Ammon's horn (tissue), 1 donor: Measurements from ENCODE around the gene UHMK1.
"Not testable (repeated sequence)": the region's sequence is repeated elsewhere in the genome, so short reads cannot be mapped to it uniquely, and the experiment has no call there.

Experiments used
- DNase-seq: peaks from one replicate; pipeline ENCODE4 v3.0.0-alpha.2; 2016; ENCODE audit warnings: low spot score

The UHMK1 gene

DNA sequence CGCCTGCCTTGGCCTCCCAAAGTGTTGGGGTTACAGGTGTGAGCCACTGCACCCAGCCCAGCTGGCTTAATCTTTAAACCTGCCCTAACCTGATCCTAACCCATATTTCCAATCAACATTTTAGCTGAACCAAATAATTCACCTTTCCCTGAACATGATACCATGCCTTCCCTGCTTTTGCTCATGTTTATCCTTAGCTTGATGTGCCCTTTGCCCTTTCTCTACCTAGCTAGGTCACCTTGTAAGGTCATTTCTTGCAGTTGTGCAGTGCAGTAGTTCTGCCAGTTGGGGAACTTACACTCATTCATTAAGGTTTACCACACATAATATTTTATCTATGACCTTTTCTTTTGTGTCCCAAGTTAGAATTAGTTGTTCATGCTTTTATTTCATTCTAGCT, 69.3 kb downstream of the UHMK1 start:
- no peak for DNase-seq

DNA sequence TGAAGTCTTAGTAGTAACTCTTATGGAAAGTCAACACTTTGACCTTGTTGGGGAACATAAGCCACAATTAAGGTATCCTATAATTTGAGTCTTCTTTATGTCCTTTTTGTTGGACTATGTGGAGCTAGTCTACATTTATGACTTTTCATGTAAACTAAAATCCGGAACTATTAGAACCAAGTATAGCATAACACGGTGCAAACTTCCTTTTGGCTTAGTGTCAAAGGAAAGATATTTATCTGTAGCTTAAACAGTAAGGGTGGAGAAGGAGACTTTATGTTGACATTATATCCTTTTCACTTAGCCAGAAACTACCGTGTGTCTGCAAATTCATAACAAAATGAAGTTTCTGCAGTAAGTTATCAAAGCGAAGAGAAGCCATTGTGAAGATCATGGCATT, 71.2 kb downstream of the UHMK1 start:
- DNase-seq = no peak

- DNase-seq = no peak
Measured at GRCh38 chr1:162570718-162571117, 73.1 kb downstream of the UHMK1 start.

DNA sequence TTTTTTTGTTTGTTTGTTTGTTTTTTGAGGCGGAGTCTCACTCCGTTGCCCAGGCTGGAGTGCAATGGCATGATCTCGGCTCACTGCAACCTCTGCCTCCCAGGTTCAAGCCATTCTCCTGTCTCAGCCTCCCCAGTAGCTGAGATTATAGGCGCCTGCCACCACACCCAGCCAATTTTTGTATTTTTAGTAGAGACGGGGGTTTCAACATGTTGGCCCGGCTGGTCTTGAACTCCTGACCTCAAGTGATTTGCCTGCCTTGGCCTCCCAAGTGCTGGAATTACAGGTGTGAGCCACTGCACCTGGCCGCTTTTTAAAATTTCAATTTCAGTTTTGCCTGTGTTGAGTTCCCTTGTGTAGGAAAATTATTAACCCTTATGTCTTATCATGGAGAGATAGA, 73.5 kb downstream of the UHMK1 start:
- not testable (repeated sequence) for DNase-seq

DNA sequence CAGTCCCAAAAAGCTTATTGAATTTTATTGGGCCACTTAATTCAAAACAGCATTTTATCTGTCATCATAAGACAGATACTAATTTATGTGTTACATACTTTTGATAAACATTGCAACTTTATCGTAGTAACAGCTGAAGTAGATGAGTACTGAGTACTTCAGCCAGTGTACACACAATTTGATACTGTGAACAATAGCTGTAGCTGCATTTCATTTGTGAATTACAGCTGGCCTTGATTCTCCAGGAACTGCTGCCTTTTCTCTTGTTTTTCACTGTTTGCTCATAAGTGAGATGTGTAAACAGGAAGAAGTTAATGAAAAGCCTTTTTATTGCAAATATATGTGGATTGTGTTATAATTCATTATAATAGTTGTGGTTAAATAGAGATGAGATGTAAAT, 74.1 kb downstream of the UHMK1 start:
- no peak for DNase-seq

DNA sequence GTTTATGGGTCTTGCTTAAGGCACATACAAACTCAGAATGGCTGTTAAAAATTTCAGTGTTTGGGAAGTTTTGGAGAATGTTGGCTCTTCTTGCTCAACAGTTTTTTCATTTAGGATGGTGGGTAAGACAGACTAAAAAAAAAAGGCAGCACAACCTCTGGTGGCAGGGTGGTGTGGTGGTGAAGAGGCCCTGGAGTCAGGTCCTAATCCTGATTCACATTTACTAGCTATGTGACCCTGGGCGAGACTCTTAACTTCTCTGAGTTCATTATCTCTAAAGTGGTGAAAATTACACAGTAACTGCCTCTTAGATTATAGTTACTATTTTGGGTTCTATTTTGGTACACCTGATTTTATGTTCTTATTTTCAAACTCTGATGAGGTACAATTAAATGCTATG, 75.5 kb downstream of the UHMK1 start:
- no peak for DNase-seq

- no peak for DNase-seq
Measured at GRCh38 chr1:162578071-162578700, 80.6 kb downstream of the UHMK1 start.

GRCh38 chr1:162578936-162579335, 81.3 kb downstream of the UHMK1 start:
- no peak for DNase-seq
